Karpas-422 (cell line): Measurements from ENCODE around the gene PRICKLE2. TPM values are rescaled to one million over a fixed set of nuclear protein-coding genes. Genes with fewer than 3 reads are reported as not detected.

Source experiments
- DNase-seq: peaks from one replicate; pipeline ENCODE4 v3.0.0-alpha.2; 2015
- H2AFZ ChIP-seq: fragments of 200-600 bp; sonication (generic); 2 replicates; pipeline ENCODE4 v1.6.1; 2014; ENCODE audit warnings: antibody characterized with exemption, low read length, mixed read lengths
- H3K27ac ChIP-seq: fragments of 200-600 bp; sonication (generic); 2 replicates; pipeline ENCODE4 v1.5.1; 2014; ENCODE audit warnings: mild to moderate bottlenecking, low read length, moderate library complexity
- H3K27me3 ChIP-seq: fragments of 200-600 bp; sonication (generic); 2 replicates; pipeline ENCODE4 v1.6.1; 2014; ENCODE audit warnings: low read length, mixed read lengths
- H3K36me3 ChIP-seq: fragments of 200-600 bp; sonication (generic); 2 replicates; pipeline ENCODE4 v1.6.1; 2014; ENCODE audit warnings: low read length, mixed read lengths; ENCODE audit not compliant: insufficient read depth
- H3K4me1 ChIP-seq: fragments of 200-600 bp; sonication (generic); 2 replicates; pipeline ENCODE4 v1.6.1; 2014; ENCODE audit warnings: mild to moderate bottlenecking, low read length, mixed read lengths
- H3K4me2 ChIP-seq: fragments of 200-600 bp; sonication (generic); 2 replicates; pipeline ENCODE4 v1.6.1; 2014; ENCODE audit warnings: low read length, low read depth, mild to moderate bottlenecking; ENCODE audit not compliant: poor library complexity, severe bottlenecking
- H3K4me3 ChIP-seq: fragments of 200-600 bp; sonication (generic); 2 replicates; pipeline ENCODE4 v1.5.1; 2014; ENCODE audit warnings: mild to moderate bottlenecking, antibody characterized with exemption, low read length, mixed read lengths
- H3K79me2 ChIP-seq: fragments of 200-600 bp; sonication (generic); 2 replicates; pipeline ENCODE4 v1.6.1; 2014; ENCODE audit warnings: mild to moderate bottlenecking, low read length, mixed read lengths
- H3K9ac ChIP-seq: fragments of 200-600 bp; sonication (generic); 2 replicates; pipeline ENCODE4 v1.6.0; 2014; ENCODE audit warnings: low read length
- H3K9me2 ChIP-seq: fragments of 200-600 bp; sonication (generic), shearing (Covaris generic); replicated peaks from 2 replicates; pipeline ENCODE4 v1.6.0; 2014; ENCODE audit warnings: mild to moderate bottlenecking, low read length, moderate library complexity; ENCODE audit not compliant: insufficient read depth
- H3K9me3 ChIP-seq: fragments of 300-700, 200-600 bp; sonication (generic); 2 replicates; pipeline ENCODE4 v1.6.1; 2014; ENCODE audit warnings: low read length, mixed read lengths
- H4K20me1 ChIP-seq: fragments of 200-600 bp; sonication (generic); 2 replicates; pipeline ENCODE4 v1.6.1; 2014; ENCODE audit warnings: mild to moderate bottlenecking, antibody characterized with exemption, low read length, low read depth; ENCODE audit not compliant: insufficient read depth
- total RNA-seq: library from RNA; depleted of rRNA; stranded (reverse); fragments of >200 nt; shearing (Covaris generic); gene quantifications from 2 replicates; pipeline ENCODE4 v1.2.3, GENCODE V29; 2014; ENCODE audit warnings: low replicate concordance

The PRICKLE2 gene
- total RNA-seq, 1 experiment from 2014 or later = not detected

DNA sequence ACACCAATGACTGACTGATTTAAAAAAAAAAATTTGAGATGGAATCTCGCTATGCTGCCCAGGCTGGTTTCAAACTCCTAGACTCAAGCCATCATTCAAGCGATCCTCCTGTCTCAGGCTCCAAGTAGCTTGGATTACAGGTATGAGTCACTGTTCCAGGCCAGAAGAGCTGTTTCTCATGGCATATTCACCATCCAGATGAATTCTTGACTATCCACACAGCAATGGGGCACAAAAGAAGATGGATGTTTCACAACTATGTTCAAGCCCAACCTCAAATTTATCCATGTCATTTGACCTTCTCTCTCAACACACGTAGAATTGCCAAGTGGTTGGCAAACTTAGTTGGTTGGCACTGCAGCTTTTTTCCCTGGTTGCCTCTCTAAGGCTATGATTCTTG lies 40.6 kb downstream of the PRICKLE2 start:
- Histone ChIP-seq H3K9ac (no peak overlapping the region), H3K79me2 (no peaks in the 10 kb centered on the region), H3K9me2 (no peaks in the 10 kb centered on the region), H3K27me3 (no peaks in the 10 kb centered on the region), H3K27ac (no peak overlapping the region), H3K4me2 (no peak overlapping the region), H2AFZ (no peak overlapping the region), H3K4me3 (no peak overlapping the region), H3K4me1 (no peaks in the 10 kb centered on the region), H3K36me3 (no peaks in the 10 kb centered on the region), H3K9me3 (no peaks in the 10 kb centered on the region), H4K20me1 (no peaks in the 10 kb centered on the region)
- DNase-seq = no peak

DNA sequence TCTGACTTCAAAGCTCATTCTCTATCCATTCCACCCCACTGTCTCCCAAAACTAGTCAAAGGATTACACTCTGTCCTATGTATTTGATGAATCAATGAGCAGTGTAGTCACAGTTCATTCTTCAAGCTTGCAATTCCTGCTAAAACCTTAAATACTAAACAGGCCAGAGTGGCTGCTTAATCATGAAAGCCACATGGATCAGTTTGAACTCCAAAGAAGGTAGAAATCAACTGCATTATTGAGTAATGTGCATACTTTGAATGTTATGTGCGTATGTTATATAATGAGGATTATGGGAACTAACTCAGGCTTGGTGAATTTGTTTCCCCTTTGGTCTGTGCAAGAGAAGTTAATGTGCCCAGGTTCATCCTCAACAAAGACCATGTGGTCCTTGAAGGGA lies 45.4 kb downstream of the PRICKLE2 start:
- Histone ChIP-seq H3K9ac (no peak overlapping the region), H3K79me2 (no peaks in the 10 kb centered on the region), H4K20me1 (no peaks in the 10 kb centered on the region), H3K4me2 (no peak overlapping the region), H3K9me2 (no peaks in the 10 kb centered on the region), H3K27me3 (no peaks in the 10 kb centered on the region), H3K27ac (no peak overlapping the region), H3K36me3 (no peaks in the 10 kb centered on the region), H2AFZ (no peak overlapping the region), H3K4me3 (no peak overlapping the region), H3K4me1 (no peaks in the 10 kb centered on the region), H3K9me3 (no peaks in the 10 kb centered on the region)
- no peak for DNase-seq

DNA sequence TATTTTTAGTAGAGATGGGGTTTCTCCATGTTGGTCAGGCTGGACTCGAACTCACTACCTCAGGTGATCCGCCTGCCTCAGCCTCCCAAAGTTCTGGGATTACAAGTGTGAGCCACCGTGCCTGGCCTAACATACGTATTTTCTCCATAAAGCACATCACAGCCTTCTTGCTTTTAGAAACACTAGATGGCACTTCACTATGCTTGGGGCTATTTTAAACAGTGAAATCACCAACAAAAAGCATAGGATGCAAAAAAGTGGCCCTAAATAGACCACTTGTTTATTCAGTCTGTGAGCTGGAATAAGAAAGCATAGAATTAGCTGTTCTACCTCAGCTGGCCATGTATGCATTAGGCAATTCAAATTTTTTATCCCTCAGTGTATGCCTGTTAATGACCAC lies 46.0 kb downstream of the PRICKLE2 start:
- no peak for DNase-seq
- H3K9me2 ChIP-seq = no peaks in the 10 kb centered on the region
- no peaks in the 10 kb centered on the region for H3K36me3 ChIP-seq
- no peak overlapping the region for H3K9ac ChIP-seq
- H4K20me1 ChIP-seq = no peaks in the 10 kb centered on the region
- no peak overlapping the region for H3K4me3 ChIP-seq
- no peaks in the 10 kb centered on the region for H3K27me3 ChIP-seq
- no peak overlapping the region for H2AFZ ChIP-seq
- no peak overlapping the region for H3K27ac ChIP-seq
- H3K4me1 ChIP-seq = no peaks in the 10 kb centered on the region
- no peaks in the 10 kb centered on the region for H3K9me3 ChIP-seq
- H3K4me2 ChIP-seq = no peak overlapping the region
- H3K79me2 ChIP-seq = no peaks in the 10 kb centered on the region

DNA sequence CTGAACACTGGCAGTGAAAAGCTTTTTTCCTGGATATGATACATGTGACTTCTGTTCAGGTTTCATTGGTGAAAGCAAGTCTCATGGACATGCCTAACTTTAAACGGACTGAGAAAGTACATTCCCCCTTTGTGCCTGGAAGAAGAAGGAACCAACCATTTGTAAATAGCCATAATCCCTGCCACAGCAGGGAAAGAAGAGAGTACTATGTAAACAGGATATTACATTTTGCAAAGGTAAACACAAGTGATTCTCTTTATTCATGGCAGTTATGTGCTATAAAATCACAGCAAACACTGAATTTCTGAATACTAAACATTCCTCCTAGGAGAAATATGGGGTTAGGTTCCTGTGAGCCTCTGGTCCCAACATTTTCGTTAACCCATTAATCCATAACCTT lies 46.8 kb downstream of the PRICKLE2 start:
- Histone ChIP-seq H3K4me1 (no peaks in the 10 kb centered on the region), H2AFZ (no peak overlapping the region), H4K20me1 (no peaks in the 10 kb centered on the region), H3K27ac (no peak overlapping the region), H3K36me3 (no peaks in the 10 kb centered on the region), H3K9me3 (no peaks in the 10 kb centered on the region), H3K9me2 (no peaks in the 10 kb centered on the region), H3K9ac (no peak overlapping the region), H3K4me3 (no peak overlapping the region), H3K79me2 (no peaks in the 10 kb centered on the region), H3K27me3 (no peaks in the 10 kb centered on the region), H3K4me2 (no peak overlapping the region)
- DNase-seq = no peak

DNA sequence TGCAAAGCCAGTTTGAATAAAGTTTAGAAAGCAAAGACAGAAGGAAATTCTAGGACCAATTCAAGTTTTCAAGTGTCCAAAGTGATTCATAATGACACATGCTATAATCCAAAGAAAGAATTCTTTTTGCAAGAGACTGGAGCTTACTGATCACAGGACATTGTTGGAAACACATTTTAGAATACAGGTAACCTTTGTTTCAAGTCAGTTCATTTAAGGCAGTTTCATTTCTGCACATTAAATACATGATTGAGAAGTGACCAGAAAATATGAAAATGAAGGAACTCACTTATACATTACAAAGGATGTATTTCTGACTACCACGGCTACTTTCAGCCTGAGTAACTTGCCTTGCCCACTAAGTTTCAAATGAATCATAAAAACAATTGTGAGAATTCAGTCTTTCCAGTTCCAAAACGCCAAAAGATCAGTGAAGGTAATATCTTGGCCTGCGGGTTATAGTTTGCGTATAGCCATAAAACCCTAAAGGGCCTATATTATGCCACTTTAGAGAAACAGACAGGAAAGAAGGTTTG lies 48.7 kb downstream of the PRICKLE2 start:
- Histone ChIP-seq H3K79me2 (no peaks in the 10 kb centered on the region), H3K27ac (no peak overlapping the region), H4K20me1 (no peaks in the 10 kb centered on the region), H2AFZ (no peak overlapping the region), H3K36me3 (no peaks in the 10 kb centered on the region), H3K27me3 (no peaks in the 10 kb centered on the region), H3K4me1 (no peaks in the 10 kb centered on the region), H3K9me3 (no peaks in the 10 kb centered on the region), H3K9me2 (no peaks in the 10 kb centered on the region), H3K4me2 (no peak overlapping the region), H3K4me3 (no peak overlapping the region), H3K9ac (no peak overlapping the region)
- DNase-seq = no peak

DNA sequence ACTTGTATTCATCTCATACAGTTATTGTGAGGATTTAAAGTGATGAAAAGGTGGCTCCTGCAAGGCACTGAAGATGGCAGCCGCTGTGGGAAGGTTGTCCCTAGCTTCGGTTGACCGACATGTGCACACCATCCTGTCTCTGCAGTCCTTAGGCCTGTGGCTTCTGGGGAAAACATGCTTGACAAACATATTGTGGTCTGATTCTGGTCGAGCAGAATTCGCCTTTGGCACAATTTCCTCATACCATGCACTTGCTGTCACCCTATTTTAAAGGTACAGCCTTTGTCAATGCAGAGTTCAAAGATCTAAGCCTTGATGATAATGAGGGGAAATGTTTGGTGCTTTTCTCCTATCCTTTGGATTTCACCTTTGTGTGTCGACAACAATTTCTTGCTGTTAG lies 50.9 kb downstream of the PRICKLE2 start:
- Histone ChIP-seq H4K20me1 (no peaks in the 10 kb centered on the region), H3K27ac (no peak overlapping the region), H3K4me2 (no peak overlapping the region), H3K79me2 (no peaks in the 10 kb centered on the region), H3K27me3 (no peaks in the 10 kb centered on the region), H3K9ac (no peak overlapping the region), H3K4me1 (no peaks in the 10 kb centered on the region), H3K9me3 (no peaks in the 10 kb centered on the region), H3K9me2 (no peaks in the 10 kb centered on the region), H2AFZ (no peak overlapping the region), H3K4me3 (no peak overlapping the region), H3K36me3 (no peaks in the 10 kb centered on the region)
- no peak for DNase-seq

DNA sequence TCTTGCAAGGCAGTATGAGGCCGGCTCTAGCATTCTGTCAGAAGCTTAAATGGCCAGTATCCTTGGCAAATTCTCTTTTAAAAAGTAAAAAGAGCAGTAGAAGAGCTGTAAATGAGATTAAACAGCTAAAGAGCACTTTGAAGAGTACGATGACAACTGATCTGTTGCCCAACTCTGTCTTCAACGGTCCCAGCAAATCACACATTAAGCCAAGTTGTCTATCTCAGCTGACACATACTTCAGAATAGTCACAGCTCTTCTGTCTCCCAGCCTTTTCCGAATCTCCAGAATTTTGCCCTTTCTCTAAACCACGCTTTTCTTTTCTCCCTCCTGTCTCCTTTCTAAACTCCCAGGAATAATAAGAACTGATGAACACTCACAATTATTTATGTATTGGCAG lies 51.7 kb downstream of the PRICKLE2 start:
- Histone ChIP-seq H3K36me3 (no peaks in the 10 kb centered on the region), H3K9me2 (no peaks in the 10 kb centered on the region), H3K4me2 (no peak overlapping the region), H3K4me3 (no peak overlapping the region), H3K27ac (no peak overlapping the region), H3K79me2 (no peaks in the 10 kb centered on the region), H3K9ac (no peak overlapping the region), H2AFZ (no peak overlapping the region), H3K9me3 (no peaks in the 10 kb centered on the region), H4K20me1 (no peaks in the 10 kb centered on the region), H3K27me3 (no peaks in the 10 kb centered on the region), H3K4me1 (no peaks in the 10 kb centered on the region)
- no peak for DNase-seq

DNA sequence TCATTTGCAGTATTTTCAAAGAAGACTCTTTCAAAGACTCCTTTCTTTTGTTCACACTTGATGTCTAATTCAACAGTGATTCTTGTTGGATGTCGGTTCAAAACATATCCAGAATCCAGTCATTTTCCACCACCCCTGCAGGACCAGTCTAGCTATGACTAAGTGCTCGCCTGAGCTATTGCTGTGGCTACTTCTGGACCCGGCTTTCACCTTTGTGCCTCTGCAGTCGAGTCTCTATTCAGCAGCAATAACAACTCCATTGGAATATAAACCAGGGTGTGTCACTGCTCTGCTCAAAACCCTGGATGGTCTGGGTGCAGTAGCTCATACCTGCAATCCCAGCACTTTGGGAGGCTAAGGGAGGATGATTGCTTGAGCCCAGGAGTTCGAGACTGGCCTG lies 55.0 kb downstream of the PRICKLE2 start:
- H3K4me1 ChIP-seq = no peaks in the 10 kb centered on the region
- no peaks in the 10 kb centered on the region for H3K9me2 ChIP-seq
- H3K4me2 ChIP-seq = no peak overlapping the region
- H3K79me2 ChIP-seq = no peaks in the 10 kb centered on the region
- no peaks in the 10 kb centered on the region for H4K20me1 ChIP-seq
- H3K9me3 ChIP-seq = no peaks in the 10 kb centered on the region
- H2AFZ ChIP-seq = no peak overlapping the region
- no peak overlapping the region for H3K27ac ChIP-seq
- no peaks in the 10 kb centered on the region for H3K27me3 ChIP-seq
- H3K4me3 ChIP-seq = no peak overlapping the region
- no peaks in the 10 kb centered on the region for H3K36me3 ChIP-seq
- DNase-seq = no peak
- H3K9ac ChIP-seq = no peak overlapping the region

DNA sequence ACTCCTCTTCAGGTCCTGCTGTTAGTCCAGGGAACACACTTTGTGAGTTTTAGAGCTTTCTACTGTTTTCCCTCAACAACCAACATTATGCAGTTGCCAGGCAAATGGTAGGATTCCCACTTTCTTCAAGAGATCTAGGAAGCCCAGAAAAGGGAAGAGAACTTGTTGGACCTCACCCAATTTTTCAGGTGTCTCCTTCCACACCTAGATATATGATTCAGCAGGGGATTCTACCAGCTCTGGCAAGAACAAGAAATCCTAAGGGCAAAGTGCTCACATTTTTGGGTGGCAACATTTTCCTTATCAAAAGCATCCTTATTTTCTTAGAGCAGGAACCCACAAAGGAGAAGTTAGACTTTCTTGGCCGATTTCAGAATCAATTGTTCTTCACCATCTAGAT lies 57.4 kb downstream of the PRICKLE2 start:
- Histone ChIP-seq H3K9me3 (no peaks in the 10 kb centered on the region), H3K4me3 (no peak overlapping the region), H3K9ac (no peak overlapping the region), H3K4me2 (no peak overlapping the region), H3K36me3 (no peaks in the 10 kb centered on the region), H3K4me1 (no peaks in the 10 kb centered on the region), H4K20me1 (no peaks in the 10 kb centered on the region), H3K27me3 (no peaks in the 10 kb centered on the region), H3K79me2 (no peaks in the 10 kb centered on the region), H3K27ac (no peak overlapping the region), H3K9me2 (no peaks in the 10 kb centered on the region), H2AFZ (no peak overlapping the region)
- DNase-seq = no peak
